Measurements from ENCODE around the gene TNNT2.

The TNNT2 gene

DNA sequence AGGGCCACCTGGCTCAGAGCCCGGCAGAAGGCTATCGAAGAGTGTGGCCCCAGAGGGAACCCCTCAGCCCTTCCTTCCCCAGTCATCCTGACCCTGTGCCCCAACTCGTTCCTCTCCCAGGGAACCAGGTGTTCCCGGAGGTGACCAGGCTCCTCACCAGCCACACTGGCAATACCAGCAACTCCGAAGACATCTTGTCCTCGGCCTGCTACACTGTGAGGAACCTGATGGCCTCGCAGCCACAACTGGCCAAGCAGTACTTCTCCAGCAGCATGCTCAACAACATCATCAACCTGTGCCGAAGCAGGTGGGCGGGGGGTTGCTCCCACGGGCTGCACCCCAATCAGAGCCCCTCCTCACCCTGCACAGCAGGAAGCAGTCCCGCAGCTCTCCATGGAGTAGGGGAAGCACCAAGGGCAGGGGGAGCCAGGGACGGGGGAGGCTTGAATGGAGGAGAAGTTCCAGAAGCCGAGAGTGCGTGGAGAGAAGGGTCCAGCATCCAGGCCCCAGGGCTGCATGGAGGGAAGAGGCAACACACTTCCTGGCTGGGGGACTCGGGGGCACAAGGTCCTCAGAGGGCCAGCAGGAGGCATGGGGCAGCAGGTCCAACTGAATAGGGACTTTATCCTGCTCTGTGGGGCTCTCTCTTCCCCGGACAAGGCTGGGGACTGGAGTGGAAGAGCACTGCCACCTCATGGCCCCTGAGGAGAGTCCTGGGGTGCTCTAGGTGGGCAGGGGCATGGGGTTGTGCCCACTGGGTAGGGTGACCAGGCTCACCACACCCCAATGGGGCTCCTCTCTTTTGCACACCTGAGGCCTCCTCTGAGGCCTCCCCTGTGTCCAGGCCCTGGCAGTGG lies 52.4 kb downstream of the TNNT2 start:
- Histone ChIP-seq H2AFZ (no peak overlapping the region), H3K9me3 (ENCODE audit: control insufficient read depth, low read length) (no peaks in the 10 kb centered on the region), H3K79me2 (no peaks in the 10 kb centered on the region), H3K36me3 (ENCODE audit: control insufficient read depth, insufficient read depth, low read length) (no peaks in the 10 kb centered on the region), H3K4me2 (ENCODE audit: low read length) (no peak overlapping the region), H3K27ac (no peak overlapping the region), H3K27me3 (ENCODE audit: control insufficient read depth, insufficient read depth, low read length) (no peaks in the 10 kb centered on the region), H3K9ac (no peak overlapping the region), H3K4me3 (ENCODE audit: low read depth, low read length) (no peak overlapping the region), H3K4me1 (no peaks in the 10 kb centered on the region)
- TF ChIP-seq, protein P1, sequence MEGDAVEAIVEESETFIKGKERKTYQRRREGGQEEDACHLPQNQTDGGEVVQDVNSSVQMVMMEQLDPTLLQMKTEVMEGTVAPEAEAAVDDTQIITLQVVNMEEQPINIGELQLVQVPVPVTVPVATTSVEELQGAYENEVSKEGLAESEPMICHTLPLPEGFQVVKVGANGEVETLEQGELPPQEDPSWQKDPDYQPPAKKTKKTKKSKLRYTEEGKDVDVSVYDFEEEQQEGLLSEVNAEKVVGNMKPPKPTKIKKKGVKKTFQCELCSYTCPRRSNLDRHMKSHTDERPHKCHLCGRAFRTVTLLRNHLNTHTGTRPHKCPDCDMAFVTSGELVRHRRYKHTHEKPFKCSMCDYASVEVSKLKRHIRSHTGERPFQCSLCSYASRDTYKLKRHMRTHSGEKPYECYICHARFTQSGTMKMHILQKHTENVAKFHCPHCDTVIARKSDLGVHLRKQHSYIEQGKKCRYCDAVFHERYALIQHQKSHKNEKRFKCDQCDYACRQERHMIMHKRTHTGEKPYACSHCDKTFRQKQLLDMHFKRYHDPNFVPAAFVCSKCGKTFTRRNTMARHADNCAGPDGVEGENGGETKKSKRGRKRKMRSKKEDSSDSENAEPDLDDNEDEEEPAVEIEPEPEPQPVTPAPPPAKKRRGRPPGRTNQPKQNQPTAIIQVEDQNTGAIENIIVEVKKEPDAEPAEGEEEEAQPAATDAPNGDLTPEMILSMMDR (IDR thresholded peaks at IDR 0.05), result no peak

DNA sequence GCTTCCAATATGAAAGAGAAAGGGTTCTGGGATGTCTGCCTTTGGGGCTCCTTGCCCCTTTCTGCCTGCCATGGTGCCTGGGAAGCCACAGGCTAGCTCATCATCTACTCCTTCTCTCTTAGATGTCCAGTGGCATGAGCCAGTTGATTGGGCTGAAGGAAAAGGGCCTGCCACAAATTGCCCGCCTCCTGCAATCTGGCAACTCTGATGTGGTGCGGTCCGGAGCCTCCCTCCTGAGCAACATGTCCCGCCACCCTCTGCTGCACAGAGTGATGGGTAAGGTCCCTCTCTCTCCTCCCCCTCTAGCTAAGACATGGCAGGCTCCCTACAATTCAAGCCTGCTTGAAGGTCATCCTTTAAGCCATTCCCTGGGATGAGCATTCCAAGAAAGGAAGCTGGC lies 53.2 kb downstream of the TNNT2 start:
- H3K27ac ChIP-seq, result no peak overlapping the region
- TF ChIP-seq, protein P1 (IDR thresholded peaks at IDR 0.05), result no peak
- H2AFZ ChIP-seq, result no peak overlapping the region
- H3K27me3 ChIP-seq (ENCODE audit: control insufficient read depth, insufficient read depth, low read length), result no peaks in the 10 kb centered on the region
- no peak overlapping the region for H3K4me2 ChIP-seq (ENCODE audit: low read length)
- H3K4me3 ChIP-seq (ENCODE audit: low read depth, low read length), result no peak overlapping the region
- no peaks in the 10 kb centered on the region for H3K79me2 ChIP-seq
- no peaks in the 10 kb centered on the region for H3K9me3 ChIP-seq (ENCODE audit: control insufficient read depth, low read length)
- H3K9ac ChIP-seq, result no peak overlapping the region
- H3K4me1 ChIP-seq, result no peaks in the 10 kb centered on the region
- H3K36me3 ChIP-seq (ENCODE audit: control insufficient read depth, insufficient read depth, low read length), result no peaks in the 10 kb centered on the region

GRCh38 chr1:201322653-201323510 lies 54.6 kb downstream of the TNNT2 start:
- Histone ChIP-seq H3K4me2 (ENCODE audit: low read length) (no peak overlapping the region), H3K9me3 (ENCODE audit: control insufficient read depth, low read length) (no peaks in the 10 kb centered on the region), H3K79me2 (no peaks in the 10 kb centered on the region), H3K36me3 (ENCODE audit: control insufficient read depth, insufficient read depth, low read length) (no peaks in the 10 kb centered on the region), H3K4me1 (no peaks in the 10 kb centered on the region), H3K27me3 (ENCODE audit: control insufficient read depth, insufficient read depth, low read length) (no peaks in the 10 kb centered on the region), H3K27ac (no peak overlapping the region), H3K9ac (no peak overlapping the region), H2AFZ (no peak overlapping the region), H3K4me3 (ENCODE audit: low read depth, low read length) (no peak overlapping the region)
- TF ChIP-seq, protein P1 (IDR thresholded peaks at IDR 0.05), result no peak

DNA sequence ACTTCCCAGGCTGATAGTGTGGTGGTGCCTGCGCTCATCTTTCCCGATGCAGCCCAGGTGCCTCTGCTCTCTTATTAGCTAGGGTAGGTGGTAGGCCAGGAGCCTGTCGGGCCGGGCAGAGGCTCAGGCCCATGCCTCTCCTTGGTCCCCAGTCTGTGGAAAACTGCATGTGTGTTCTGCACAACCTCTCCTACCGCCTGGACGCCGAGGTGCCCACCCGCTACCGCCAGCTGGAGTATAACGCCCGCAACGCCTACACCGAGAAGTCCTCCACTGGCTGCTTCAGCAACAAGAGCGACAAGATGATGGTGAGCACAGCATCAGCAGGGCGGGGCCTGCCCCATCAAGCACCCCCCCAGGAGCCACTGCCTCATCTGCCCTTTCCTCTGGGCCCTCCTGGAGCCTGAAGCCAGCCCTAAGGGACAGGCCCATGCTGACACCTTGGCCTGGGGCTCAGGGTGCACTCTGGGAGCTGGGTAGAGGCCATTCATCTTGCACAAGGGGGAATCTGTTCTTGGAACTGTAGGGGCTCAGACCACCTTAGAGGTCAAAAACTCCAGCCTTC lies 55.6 kb downstream of the TNNT2 start:
- TF ChIP-seq, protein P1 (IDR thresholded peaks at IDR 0.05), result no peak
- H2AFZ ChIP-seq, result no peak overlapping the region
- no peak overlapping the region for H3K4me2 ChIP-seq (ENCODE audit: low read length)
- H3K79me2 ChIP-seq, result no peaks in the 10 kb centered on the region
- no peak overlapping the region for H3K9ac ChIP-seq
- H3K27me3 ChIP-seq (ENCODE audit: control insufficient read depth, insufficient read depth, low read length), result no peaks in the 10 kb centered on the region
- no peak overlapping the region for H3K4me3 ChIP-seq (ENCODE audit: low read depth, low read length)
- H3K36me3 ChIP-seq (ENCODE audit: control insufficient read depth, insufficient read depth, low read length), result no peaks in the 10 kb centered on the region
- H3K27ac ChIP-seq, result no peak overlapping the region
- H3K4me1 ChIP-seq, result no peaks in the 10 kb centered on the region
- H3K9me3 ChIP-seq (ENCODE audit: control insufficient read depth, low read length), result no peaks in the 10 kb centered on the region

Data from parathyroid adenoma (tissue), 2 donors.